EL (cell line): ENCODE measurements around the gene SLC35F2.
A peak's percentile ranks its signal among the peaks of the same experiment; 100 is the strongest.
"Not testable (repeated sequence)": the region's sequence is repeated elsewhere in the genome, so short reads cannot be mapped to it uniquely, and the experiment has no call there.

Experiments used
- DNase-seq: peaks from one replicate; pipeline ENCODE4 v3.0.0-alpha.2; 2016

The SLC35F2 gene

DNA sequence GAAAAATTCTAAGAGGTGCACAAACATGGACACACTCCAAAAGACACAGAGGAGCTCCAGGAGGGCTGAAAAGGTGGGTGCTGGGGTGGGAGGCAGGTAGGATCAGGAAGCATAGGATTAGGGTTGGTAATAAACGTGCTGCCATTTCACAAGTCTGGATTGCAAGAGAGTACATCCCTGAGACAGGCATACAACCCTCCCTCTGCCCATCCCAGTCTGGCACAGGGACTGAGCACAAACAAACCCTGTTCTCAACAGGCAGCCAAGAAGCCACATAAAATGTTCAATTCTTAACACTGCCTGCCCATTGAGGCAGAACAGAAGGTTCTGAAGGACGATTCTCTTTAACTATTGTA is 18.5 kb downstream of the SLC35F2 start:
- DNase-seq, result no peak

DNA sequence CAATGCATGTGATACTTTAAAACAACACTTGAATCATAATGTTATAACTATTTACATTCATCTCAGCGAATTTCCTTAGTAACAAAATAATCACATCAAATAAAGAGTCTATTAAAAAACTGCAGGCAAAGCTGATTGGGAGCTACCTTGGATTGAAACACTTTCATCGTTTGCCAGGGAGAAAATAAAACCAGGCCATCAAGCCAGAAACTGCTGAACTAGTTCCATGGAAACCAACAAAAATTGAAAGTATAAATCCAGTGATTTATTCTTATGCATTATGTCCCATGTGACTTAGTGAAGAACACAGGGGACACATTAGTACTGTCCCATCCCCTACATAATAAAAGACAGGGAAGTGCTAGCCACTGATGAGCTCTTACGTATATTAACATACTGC is 21.7 kb downstream of the SLC35F2 start:
- no peak for DNase-seq

DNA sequence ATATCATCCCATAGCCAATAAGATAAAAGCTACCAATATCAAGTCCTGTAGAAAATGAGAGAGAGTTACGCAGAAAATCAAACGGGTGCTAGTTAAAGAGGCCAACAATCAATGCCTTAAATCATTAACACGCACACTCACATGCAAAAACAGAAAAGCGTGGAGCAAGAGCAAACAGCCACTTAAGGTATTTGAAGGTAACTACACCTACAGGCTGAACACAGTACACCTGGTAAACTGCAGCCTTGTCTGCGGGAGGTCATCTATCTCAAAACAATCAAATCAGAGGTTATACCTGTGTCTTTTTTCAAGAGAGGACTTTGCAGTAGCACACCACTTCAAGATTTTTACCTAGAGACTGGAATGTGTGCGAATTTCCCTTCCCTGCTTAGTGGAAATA is 23.6 kb downstream of the SLC35F2 start:
- no peak for DNase-seq

DNA sequence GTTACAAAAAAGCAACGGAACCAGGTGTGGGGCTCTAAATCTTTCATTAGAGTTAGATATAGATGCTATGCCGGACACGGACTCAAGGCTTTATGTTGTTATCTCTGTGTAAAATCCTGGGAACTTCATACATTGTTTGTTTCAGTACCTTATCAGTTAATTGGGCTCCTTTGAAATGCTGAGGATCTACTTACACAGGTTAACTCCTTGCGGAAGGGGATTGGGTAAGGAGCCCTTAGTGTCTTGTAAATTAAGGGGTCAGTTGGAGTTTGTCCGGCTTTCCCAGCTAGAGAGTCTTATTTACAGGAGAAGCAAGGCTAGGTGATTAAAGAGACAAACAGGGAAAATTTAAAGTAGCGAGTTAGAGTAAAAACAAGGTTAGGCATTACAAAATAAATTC is 24.7 kb downstream of the SLC35F2 start:
- DNase-seq, result not testable (repeated sequence)

DNA sequence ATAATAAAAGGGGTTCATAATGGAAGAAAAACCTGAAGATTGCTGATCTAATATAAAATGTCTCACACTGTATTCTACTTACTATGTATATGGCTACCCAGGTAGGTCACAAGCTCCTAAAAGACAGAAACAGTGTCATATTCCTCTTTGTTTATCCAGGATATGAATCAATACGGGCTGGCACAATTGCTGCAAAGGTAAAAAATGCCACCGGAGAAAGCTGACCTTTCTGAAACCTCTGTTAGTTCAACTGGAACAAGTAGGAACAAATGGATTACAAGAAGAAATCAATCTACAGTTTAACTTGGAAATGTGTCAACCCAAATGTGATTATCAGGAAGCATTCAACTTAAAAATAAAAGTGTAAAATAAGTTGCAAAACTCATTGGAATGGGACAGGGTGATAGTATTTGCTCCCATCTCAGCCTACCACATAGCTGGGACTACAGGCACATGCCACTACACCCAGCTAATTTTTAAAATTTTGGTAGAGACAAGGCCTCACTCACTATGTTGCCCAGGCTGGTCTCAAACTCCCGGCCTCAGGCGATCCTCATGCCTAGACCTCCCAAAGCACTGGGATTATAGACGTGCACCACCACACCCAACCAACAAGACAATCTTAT is 27.6 kb downstream of the SLC35F2 start:
- no peak for DNase-seq

DNA sequence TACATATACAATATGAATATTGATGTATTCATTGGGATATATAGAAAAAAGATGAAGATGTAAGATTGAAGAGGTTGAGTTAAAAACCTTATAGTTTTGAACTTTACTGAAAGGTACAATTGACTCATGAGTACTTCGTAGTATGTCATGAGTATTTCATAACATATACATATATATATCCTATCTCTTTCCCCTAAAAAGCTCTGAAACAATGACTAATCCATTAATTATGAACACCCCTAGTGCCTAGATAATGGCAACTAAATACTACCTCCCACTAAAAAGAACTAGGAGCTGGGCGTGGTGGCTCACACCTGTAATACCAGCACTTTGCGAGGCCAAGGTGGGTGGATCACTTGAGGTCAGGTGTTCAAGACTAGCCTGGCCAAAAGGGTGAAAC is 31.5 kb downstream of the SLC35F2 start:
- no peak for DNase-seq

DNA sequence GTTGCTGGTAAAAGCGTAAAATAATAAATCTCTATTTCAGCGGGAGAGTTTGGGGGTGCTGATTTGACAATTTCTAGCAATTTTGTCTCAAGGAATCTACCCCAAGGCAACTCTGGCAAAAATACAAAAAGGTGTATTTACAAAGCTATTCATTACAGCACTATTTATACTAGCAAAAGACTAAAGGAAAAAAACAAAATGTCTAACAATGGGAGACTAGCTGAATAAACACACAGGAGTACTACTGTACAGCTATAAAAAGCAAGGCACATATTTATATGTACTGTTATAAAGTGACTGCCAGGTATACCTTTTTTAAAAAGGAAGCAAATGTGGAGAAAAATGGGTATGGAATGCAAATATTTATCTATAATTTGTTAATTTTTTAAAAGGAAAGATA is 32.7 kb downstream of the SLC35F2 start:
- DNase-seq, result no peak

DNA sequence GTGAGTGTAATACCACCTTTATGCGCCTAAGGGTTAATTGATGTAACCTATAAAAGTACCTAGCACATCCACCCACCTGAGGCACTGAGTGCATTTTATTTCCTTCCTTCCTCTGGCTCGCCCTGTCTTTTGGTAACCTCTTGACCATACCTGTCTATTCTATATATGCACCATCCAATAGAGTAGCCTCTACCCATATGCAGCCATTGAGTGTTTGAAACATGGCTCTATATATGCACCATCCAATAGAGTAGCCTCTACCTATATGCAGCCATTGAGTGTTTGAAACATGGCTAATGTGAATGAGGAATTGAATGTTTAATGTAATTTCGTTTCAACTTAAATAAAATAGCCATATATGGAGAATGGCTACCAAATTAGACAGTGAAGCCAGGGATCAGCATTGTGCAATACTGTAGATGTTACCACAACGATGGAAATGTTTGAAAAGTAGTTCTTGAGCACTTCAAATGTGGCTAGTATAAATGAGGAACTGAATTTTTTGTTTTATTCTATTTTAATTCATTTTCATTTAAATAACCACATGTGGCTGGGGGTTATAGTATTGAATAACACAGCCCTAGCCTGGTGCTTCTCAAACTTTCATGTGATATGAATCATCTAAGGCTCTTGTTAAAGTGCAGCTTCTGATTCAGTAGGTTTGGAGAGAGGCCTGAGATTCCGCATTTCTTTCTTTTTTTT is 33.8 kb downstream of the SLC35F2 start:
- DNase-seq, result no peak

DNA sequence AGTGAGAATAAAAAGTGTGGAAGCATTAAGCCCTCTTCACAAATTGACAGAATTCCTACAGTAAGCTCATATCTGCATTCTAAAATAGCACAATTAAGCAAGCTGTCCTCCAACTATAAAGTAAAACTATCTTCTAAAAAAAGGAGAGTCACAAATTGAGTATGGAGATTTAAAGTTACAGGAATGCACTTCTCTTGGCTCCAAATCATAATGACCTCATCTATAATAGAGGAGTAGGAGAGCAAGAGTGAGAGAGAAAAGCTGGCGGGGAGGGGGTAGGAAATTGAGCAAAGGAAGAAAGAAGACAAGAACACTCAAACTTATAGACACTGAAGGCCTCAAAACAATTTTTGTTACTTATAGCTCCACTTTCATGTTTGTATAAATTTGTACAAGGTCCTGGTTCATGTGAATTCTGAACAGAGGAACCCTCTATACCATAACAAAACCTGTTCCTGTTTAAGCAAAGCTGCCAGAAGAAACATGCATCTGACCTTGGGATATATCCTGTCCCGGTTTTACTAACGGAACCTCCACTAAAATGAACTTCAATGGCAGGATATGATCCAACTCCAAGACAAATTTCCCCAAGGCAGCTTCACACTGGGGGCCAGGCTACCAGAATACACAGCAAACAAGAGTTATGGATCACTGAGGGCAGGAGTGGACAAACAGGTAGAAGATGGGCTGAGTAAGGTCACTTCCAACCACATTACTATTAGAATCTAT is 37.2 kb downstream of the SLC35F2 start:
- peak; percentile 25 for DNase-seq

DNA sequence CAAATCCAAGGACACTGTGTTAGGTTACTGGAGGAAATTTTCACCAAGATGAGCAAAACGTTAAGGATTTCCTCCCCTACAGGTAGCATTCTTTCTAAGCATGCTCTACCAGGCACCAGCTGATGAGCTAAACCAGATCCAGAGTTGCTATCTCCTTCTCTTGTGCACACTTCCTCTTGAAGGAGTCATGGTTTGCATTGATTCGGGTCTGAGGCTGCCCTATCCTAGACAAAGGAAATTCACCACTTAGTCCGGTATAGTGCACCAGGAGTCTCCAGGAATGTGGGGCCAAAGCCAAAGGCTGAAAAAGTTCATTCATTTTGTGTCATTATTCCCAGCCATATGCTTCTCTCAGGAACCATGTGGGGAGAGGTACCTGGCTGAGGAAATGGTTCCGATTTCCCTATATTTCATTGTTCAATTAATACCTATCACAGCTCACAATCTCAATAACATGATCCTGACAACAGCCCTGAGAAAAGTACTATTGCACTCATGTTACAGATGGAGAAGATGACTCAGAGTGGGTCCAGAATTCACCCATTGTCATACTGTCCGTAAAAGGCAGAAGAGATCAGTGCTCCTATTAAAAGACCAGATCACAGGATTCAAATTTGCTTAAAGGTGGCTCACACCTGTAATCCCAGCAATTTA is 39.1 kb downstream of the SLC35F2 start:
- DNase-seq, result no peak

DNA sequence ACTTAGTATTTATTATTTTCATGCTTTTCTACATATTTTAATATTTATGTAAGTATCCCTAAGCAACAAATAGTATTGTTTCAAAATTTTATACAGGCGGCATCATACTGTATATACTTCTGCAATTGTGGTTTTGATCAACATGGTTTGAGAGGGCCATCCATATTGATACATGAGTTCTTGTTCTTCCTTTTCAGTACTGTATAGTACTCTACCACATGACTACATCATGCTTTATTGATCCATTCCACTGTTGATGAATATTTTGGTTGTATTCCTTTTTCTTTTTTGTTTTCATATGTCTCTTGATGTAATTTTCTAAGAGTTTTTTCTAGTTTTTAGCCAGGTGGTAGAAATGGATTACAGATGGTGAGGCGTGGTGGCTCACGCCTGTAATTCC is 40.1 kb downstream of the SLC35F2 start:
- no peak for DNase-seq

DNA sequence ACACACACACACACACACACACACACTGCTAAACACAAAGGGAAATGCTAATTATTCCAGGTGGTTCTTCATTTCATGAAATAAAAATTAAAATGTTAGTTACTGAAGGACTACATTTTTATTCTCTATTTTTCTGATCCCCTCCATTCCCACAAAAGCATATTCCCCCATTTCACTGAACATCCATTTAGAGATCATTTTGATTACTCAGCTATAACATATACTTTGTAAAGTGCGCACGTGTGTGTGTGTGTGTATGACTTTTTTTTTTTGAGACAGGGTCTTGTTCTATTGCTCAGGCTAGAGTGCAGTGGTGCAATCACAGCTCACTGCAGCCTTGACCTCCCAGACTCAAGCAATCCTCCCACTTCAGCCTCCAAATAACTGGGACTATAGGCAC is 42.6 kb downstream of the SLC35F2 start:
- no peak for DNase-seq

DNA sequence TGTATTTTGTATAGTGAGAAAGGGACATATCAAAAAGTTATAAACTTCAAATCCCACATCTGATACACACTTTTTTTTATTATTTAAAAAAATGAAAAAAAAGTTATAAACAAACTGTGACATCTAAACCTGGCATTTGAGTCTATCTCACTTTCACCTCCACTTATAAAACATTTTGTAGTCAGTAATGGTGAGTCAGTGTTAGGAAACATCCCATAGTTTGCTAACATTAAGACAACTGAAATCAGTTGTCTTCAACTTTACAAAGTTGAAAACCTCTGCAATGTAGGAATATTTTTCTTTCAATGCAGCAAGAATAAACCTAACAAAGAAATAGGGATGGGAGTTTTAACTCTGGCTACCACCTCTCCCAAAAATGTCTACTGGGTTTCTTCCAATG is 47.7 kb downstream of the SLC35F2 start:
- no peak for DNase-seq

DNA sequence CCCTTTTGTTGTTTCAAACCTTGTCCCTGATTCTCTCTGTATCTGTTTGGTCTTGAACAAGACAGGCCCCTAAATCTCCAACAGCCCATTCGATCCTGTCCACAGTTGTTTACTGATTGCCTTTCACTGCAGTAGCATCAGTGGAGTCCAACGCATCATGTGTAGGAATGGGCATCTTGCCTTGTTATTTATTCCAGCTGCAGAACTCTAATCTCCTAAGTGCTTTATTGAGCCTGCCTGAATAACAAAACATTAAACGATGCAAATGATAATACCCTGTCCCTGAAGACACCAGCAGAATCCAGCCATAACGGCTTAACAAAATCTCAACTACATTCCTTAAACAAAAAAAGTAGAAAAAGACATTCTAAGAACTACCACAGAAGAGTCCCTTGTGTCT is 50.1 kb downstream of the SLC35F2 start:
- DNase-seq, result no peak

DNA sequence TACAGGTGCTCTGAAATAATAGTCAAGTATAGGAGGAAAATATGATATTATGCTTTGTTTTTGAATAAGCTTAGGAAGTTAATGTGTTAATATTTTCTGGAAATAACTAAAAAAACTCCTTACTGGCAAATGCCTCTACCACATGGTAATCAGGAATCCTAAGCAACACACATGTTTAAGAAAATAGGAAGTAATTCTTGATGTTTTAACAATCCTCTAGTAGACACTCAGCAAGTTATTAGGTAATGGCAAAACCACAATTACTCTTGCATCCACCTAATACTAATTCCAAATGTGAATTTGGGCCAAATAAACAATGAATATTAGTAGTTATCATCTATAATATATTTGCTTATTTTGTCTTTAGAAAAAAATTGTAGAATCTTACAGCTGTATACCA is 53.6 kb downstream of the SLC35F2 start:
- no peak for DNase-seq

DNA sequence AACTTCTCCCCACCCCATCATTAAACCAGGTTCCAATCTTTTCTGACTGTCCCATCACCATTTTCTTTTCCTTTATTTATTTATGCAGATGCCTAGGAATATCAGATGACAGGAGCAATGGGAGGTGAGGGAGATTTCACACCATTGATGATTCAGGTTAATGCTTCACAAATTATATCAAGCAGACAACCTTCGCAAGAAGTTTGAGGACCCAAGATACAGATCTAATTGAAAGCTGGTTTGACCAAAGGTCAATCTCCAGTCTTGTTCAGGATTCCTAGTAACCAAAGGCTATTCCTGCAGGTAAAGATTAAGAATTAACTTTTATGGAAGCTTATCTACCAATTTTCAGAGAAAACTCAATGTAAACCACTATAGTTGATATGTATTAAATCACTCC is 54.4 kb downstream of the SLC35F2 start:
- DNase-seq, result no peak

DNA sequence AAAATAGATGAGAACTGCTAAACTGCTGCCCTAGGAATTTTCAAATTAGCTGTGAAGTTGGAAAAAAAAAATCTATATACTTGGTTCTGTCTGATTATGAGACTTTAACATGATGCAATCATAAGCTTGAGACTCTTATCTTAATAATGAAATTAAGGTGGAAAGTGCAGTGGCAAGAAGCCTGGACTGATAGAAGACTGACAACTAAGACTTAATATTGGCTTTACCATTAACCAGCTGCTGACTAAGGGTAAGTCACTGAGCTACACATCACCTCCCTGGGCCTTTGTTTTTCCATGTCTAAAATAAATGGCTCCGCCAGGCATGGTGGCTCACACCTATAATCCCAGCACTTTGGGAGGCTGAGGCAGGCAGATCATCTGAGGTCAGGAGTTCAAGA is 56.9 kb downstream of the SLC35F2 start:
- no peak for DNase-seq

DNA sequence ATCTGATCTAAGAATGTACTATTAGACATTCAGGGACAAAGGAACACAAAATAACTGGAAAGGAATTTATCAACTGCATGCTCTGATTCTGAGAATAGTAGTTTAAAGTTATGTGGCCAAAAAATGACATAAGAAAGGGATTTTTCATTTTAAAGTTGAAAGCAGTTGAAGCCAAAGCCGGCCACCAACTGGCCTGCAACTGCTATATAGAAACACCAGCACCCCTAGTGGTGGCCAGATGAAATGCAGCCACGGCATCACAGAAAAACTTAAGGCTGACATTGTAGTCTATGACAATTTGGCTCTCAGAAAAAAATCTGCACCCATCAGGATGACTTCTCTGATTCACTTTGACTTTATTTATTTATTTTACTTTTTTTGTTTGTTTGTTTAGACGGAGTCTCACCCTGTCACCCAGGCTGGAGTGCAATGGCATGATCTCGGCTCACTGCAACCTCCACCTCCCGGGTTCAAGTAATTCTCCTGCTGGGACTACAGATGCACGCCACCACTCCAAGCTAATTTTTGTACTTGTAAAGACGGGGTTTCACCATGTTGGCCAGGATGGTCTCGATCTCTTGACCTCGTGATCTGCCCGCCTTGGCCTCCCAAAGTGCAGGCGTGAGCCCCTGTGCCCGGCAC is 59.2 kb downstream of the SLC35F2 start:
- peak; percentile 62 for DNase-seq

DNA sequence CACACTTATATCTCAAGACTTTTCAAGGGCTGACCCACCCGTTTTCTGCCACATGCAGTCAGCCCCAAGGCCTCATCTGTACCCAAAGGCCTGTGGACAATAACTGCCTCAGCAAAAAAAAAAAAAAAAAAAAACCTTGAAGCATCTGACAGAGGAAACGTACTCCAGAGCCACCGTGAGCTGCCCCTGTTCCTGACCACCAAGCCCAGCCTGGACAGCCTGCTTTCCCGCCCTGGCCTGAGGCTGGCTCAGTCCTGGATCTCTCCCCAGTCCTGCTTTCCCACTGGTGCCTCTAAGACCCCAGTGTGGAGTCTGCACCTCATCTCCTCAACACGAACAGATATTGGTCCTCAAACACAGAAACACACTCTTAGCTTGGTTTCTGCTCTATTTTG is 66.5 kb downstream of the SLC35F2 start:
- no peak for DNase-seq

DNA sequence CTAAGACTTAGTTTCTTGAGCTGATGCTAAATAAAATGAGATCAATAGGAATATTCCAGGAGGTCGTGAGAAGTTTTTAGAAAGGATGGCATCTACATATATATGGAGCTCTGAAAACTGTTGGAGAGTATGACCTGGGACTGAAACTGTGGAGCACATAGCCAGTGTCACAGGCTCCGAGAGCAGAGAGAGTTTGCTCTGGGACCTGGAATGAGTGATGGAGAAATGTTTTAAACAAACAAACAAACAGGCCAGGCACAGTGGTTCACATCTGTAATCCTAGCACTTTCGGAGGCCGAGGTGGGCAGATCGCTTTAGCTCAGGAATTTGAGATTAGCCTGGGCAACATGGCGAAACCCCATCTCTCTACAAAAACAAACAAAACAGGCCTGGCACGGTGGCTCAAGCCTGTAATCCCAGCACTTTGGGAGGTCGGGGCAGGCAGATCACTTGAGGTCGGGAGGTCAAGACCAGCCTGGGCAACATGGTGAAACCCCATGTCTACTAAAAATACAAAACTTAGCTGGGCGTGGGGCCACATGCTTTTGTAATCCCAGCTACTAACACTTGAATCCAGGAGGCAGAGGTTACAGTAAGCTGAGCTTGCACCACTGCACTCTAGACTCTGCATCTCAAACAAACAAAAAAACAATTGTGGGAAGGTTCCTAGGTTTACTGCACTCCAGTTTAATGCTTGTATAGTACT is 67.1 kb downstream of the SLC35F2 start:
- DNase-seq, result no peak

DNA sequence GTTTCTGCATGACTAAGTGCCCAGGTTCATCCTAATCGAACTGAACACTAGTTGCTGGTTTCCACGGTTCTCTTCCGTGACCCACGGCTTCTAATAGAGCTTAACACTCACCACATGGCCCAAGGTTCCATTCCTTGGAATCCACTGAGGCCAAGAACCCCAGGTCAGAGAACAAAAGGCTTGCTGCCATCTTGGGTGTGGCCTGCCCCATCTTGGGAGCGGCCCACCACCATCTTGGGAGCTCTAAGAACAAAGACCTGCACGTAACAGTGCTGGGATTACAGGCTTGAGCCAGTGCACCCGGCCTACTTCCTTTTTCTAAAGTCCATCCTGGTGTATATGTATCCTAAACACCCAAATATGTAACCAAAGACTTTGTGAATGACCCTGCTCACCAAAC is 68.8 kb downstream of the SLC35F2 start:
- no peak for DNase-seq

DNA sequence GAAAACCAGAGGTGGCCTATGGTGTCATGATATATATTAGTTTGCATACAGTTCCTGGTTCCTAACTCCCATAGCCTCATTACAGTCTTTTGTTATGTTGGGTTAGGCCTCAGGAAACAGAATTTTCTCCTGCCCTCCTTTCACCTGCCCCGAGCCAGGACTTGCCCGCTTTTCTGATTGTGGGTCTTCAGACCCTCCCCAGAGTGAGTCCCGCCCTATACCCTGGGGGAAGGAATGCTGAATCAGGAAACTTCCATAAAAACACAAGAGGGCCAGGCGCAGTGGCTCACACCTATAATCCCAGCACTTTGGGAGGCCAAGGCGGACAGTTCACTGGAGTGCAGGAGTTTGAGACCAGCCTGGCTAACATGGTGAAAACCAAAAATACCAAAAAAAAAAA is 70.9 kb downstream of the SLC35F2 start:
- DNase-seq, result no peak

DNA sequence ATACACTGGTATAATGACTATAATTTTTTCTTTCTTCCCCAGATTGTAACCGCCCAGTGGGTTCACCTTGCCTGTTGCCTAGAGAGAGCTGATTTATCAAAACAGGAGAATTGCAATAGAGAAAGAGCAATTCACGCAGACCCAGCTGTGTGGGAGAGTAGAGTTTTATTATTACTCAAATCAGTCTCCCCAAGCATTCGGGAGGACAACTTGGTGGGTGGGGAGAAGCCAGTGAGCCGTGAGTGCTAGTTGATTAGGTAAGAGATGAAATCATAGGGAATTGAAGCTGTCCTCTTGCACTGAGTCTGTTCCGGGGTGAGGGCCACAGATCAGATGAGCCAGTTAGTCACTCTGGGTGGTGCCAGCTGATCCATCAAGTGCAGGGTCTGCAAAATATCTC is 73.2 kb downstream of the SLC35F2 start:
- DNase-seq, result peak; percentile 13
